Measurements from ENCODE around the gene CSTF2.

Gene CSTF2

DNA sequence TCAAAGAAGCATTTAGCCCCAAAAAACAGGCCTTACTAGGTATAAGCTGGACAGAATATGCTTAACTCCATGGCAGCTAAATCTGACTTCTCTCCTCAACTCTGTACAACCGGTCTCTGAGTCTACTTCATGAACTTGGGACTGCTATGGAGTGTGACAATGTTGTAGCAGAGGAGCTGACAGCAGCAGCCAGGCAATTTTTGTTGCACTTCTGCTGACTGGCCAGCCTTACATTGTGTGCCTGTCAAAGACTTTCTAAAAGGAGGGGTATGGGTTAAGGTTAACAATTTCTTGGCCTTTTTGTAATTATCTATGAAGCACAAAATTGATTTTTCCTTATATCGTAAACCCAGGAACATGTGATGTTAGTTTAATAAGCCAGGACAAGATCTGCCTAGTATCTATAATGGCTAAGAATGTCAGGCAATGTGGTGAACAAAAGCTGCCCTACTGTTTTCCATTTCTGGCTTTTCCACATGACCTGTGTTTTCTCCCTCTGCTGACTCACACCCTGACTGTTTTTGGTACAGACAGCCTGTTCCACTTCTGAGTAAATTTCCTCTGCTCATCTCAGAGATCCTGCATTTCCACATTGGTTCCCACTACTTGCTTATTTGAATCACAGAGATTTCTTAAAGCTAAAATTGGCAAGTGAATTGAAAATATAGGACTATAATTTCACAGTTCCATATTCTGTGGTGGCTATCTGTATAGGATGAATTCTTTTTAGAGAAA is 44.6 kb downstream of the CSTF2 start:
- H3K4me3 ChIP-seq = no peak overlapping the region
- no peaks in the 10 kb centered on the region for H3K27me3 ChIP-seq
- no peaks in the 10 kb centered on the region for H3K9me3 ChIP-seq (replicated peaks in 1 of 11)
- peaks cover 0 to 5% (median 0%) of the 10 kb centered on the region in 10 experiments; a peak in 2 of 20 replicates for H3K4me1 ChIP-seq
- H3K27ac ChIP-seq = no peak overlapping the region
- no peaks in the 10 kb centered on the region for H3K36me3 ChIP-seq
- H3K4me2 ChIP-seq = peak overlapping the region in 1 of 11 experiments; percentile 6; a peak in 1 of 22 replicates
- H3K9ac ChIP-seq = no peak overlapping the region
- no peak for TF ChIP-seq Cebpa-rat (IDR thresholded peaks at IDR 0.05)
- no peaks in the 10 kb centered on the region for H4K20me1 ChIP-seq

DNA sequence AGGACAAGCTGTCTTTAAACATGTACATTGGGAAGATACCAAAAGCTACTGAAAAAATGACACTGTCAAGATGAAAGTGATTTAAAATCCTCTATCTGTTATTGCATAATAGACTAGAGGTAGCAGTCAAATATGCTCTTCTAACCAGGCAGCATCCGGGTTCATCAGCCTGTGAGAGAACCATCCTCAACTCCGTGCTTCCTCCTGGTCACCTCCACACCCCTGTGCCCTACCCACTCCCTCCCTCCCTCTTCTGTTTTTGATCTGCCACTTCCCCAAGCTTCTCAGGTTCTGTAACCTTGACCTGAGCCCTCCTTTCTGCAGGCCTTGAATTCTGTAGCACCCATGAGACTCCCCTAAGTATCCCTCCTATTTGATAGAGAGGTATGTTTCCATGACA is 48.1 kb downstream of the CSTF2 start:
- no peak overlapping the region for H3K27ac ChIP-seq
- no peak overlapping the region for H3K4me2 ChIP-seq
- H4K20me1 ChIP-seq = no peaks in the 10 kb centered on the region
- H3K9ac ChIP-seq = no peak overlapping the region
- H3K27me3 ChIP-seq = no peaks in the 10 kb centered on the region
- H3K4me1 ChIP-seq = peaks cover 0 to 3% (median 0%) of the 10 kb centered on the region in 10 experiments; a peak in 2 of 20 replicates
- H3K9me3 ChIP-seq (replicated peaks in 1 of 11) = no peaks in the 10 kb centered on the region
- H3K4me3 ChIP-seq = no peak overlapping the region
- H3K36me3 ChIP-seq = no peaks in the 10 kb centered on the region
- TF ChIP-seq Cebpa-rat (IDR thresholded peaks at IDR 0.05) = peak in 1 of 11 experiments; percentile 12; a peak in 1 of 22 replicates

DNA sequence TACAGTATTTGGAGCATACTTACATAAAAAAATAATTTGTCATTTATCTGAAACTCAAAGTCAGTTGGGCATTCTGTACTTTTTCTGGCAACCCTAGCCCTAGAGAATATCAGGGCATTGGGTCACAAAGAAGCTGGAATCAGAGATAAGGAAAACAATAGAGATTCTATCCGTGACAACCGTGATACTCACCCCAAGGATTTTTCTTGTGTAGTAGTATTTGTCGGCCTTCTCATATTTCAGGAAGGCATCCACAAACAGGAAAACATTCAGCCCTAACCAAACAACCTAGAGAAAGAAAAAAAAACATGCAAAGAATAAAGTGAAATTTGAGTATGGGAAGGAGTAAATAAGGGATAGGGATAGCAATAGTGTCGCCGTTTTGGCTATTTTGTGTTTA is 50.3 kb downstream of the CSTF2 start:
- Histone ChIP-seq H3K36me3 (no peaks in the 10 kb centered on the region), H3K27me3 (no peaks in the 10 kb centered on the region), H3K4me1 (no peaks in the 10 kb centered on the region), H3K4me2 (no peak overlapping the region), H3K9me3 (replicated peaks in 1 of 11) (no peaks in the 10 kb centered on the region), H3K4me3 (no peak overlapping the region), H4K20me1 (no peaks in the 10 kb centered on the region), H3K27ac (no peak overlapping the region), H3K9ac (no peak overlapping the region)
- no peak for TF ChIP-seq Cebpa-rat (IDR thresholded peaks at IDR 0.05)

DNA sequence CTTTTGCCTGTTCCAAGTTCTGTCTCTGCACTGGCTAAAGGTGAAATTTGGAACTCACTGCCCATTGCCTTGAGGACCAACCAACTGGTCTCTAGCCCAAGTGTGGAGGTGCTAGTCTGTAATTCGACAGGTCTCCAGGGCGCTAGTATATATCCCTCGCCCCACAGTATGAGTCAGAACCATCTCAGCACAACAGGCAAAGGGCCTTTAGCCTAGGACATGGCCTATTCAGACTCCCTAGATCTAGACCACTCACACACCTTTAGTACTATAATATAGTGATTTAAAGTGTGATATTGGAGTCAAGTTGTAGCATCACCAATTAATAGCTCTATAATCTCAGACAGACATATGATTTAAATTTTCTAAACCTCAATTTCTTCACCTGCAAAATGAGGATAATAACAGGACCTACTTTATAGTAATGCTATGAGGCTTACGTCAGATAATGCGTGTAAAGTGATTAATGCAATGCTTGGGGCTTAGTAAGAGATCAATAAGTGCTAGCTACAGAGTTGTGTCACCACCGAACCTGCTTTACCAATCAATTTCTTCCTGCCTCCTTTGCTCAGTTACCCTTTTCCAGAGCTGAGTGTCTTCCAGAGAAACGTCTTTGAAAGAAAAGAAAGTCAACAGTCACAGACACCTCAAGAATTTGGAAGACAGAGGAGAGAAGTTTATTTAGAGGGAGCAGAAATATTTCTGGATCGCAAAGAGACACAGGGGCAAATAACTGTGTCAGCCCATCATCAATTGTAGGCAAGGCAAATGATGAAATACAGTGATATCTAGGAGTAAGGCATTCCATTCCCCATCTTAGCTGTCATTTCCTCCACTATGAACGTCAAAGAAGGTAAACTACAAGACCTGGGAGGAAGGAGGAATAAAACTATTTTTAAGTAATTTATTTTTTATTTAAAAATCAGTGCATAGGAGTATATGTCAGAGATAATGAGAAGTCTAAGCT is 51.7 kb downstream of the CSTF2 start:
- Histone ChIP-seq H4K20me1 (no peaks in the 10 kb centered on the region), H3K4me3 (no peak overlapping the region), H3K4me1 (no peaks in the 10 kb centered on the region), H3K36me3 (no peaks in the 10 kb centered on the region), H3K9ac (no peak overlapping the region), H3K27me3 (no peaks in the 10 kb centered on the region), H3K27ac (no peak overlapping the region), H3K4me2 (no peak overlapping the region), H3K9me3 (replicated peaks in 1 of 11) (no peaks in the 10 kb centered on the region)
- no peak for TF ChIP-seq Cebpa-rat (IDR thresholded peaks at IDR 0.05)

DNA sequence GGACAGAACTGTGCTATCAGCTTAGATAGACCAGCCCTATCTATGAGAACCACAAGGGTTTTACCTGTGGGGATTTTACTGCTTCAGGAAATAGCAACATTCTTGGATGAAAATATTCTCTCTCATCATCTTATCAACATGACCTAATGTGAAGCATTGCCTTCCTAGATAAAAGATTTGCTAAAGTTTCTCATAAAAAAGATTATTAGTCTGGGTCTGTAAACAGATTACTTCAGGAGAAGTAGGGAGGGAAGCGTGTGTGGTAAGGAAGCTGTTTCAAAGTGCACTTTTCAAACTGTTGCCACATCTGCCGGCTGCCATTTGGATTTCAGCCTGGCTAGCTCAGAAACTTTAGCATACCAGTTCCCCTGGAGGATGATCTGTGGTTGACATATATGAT is 54.1 kb downstream of the CSTF2 start, which contains the start of gene NOX1:
TSS of gene NOX1 (minus strand) at position 35 of the 400 bp plus-strand sequence. CDS start 220 bp downstream, outside the sequence.
- H3K4me1 ChIP-seq = no peaks in the 10 kb centered on the region
- no peak within 1 kb of the TSS for H3K27ac ChIP-seq
- TF ChIP-seq Cebpa-rat (IDR thresholded peaks at IDR 0.05) = no peak
- no peaks in the 10 kb centered on the region for H3K27me3 ChIP-seq
- H3K9ac ChIP-seq = no peak within 1 kb of the TSS
- H3K4me2 ChIP-seq = no peak within 1 kb of the TSS
- H4K20me1 ChIP-seq = no peaks in the 10 kb centered on the region
- no peaks in the 10 kb centered on the region for H3K36me3 ChIP-seq
- no peaks in the 10 kb centered on the region for H3K9me3 ChIP-seq (replicated peaks in 1 of 11)
- H3K4me3 ChIP-seq = no peak within 1 kb of the TSS

DNA sequence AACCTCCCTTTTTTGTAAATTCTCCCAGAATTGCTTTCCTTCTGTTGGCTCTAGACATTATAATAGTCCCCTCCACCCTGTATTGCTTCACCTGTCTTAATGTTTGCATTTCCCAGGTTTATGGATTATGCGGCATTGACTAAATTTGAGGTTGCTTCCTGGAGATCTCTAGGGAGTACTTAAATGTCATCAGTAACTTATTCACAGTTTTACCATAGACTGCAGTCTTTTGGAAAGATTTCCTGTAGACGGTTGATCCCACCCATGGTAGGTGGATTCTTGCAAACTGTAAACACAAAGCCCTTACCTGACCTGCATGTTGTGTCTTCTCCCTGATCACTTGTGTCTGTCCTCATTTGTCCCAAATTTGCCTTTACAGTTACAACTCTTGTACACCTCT is 60.2 kb downstream of the CSTF2 start:
- no peak overlapping the region for H3K9ac ChIP-seq
- H3K36me3 ChIP-seq = no peaks in the 10 kb centered on the region
- H3K4me1 ChIP-seq = peaks cover 0 to 10% (median 0%) of the 10 kb centered on the region in 10 experiments; a peak in 3 of 20 replicates
- TF ChIP-seq Cebpa-rat (IDR thresholded peaks at IDR 0.05) = no peak
- H3K4me2 ChIP-seq = no peak overlapping the region
- no peaks in the 10 kb centered on the region for H4K20me1 ChIP-seq
- H3K27ac ChIP-seq = no peak overlapping the region
- no peak overlapping the region for H3K4me3 ChIP-seq
- no peaks in the 10 kb centered on the region for H3K27me3 ChIP-seq
- H3K9me3 ChIP-seq (replicated peaks in 1 of 11) = no peaks in the 10 kb centered on the region

DNA sequence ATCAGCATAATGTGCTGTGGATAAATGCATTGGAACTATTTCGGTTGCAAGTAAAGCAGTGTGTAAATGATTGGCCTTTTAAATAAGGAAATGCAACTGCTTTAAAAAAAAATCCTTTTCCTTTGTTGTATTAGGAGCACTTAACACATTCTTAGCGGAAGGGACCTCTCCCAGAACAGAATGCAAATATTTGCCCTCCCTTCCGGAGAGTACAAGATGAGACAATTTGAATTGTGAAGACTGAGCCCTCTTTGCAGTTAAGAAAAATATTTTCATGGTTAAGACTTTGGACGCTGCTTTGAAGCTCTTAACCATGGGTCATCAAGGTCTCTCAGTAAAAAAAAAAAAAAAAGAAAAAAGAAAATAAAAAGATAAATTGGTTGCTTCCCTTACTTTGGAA is 63.5 kb downstream of the CSTF2 start:
- no peaks in the 10 kb centered on the region for H3K9me3 ChIP-seq (replicated peaks in 1 of 11)
- TF ChIP-seq Cebpa-rat (IDR thresholded peaks at IDR 0.05) = no peak
- no peaks in the 10 kb centered on the region for H3K36me3 ChIP-seq
- H3K27me3 ChIP-seq = no peaks in the 10 kb centered on the region
- peaks cover 0 to 10% (median 0%) of the 10 kb centered on the region in 10 experiments; a peak in 3 of 20 replicates for H3K4me1 ChIP-seq
- no peak overlapping the region for H3K9ac ChIP-seq
- no peak overlapping the region for H3K4me2 ChIP-seq
- H3K4me3 ChIP-seq = no peak overlapping the region
- no peaks in the 10 kb centered on the region for H4K20me1 ChIP-seq
- H3K27ac ChIP-seq = no peak overlapping the region

All from BLaER1 treated with 17β-estradiol and CSF1 and Interleukin-3, amounts not matched to agents 10 nM and 100 nM (cell line).